CD8-positive, alpha-beta memory T cell (primary cell): Measurements from ENCODE around the gene TBX2. TPM values are rescaled to one million over a fixed set of nuclear protein-coding genes. Genes with fewer than 3 reads are reported as not detected.
"Not testable (repeated sequence)": the region's sequence is repeated elsewhere in the genome, so short reads cannot be mapped to it uniquely, and the experiment has no call there.

Experiments
- CTCF ChIA-PET: fragments of 350-600 bp; sonication (Branson Sonifier 250); formaldehyde crosslinking; loops from one replicate; lab custom pipeline; 2021; ENCODE audit warnings: antibody characterized with exemption; lab: Charles Lee
- POLR2A ChIA-PET: fragments of 350-600 bp; sonication (Branson Sonifier 250); formaldehyde crosslinking; loops from one replicate; lab custom pipeline; 2021; ENCODE audit warnings: antibody characterized with exemption; lab: Charles Lee
- DNase-seq, 5 donors: peaks; one replicate each; pipeline versions ENCODE4 v3.0.0 to v3.0.0-alpha.2; 2020 to 2022; ENCODE audit warnings: mixed read lengths in 1 of 5
- H3K27ac ChIP-seq: one replicate; pipeline ENCODE4 v1.7.0; 2013; ENCODE audit warnings: low read depth, mild to moderate bottlenecking, low read length, moderate library complexity
- H3K27me3 ChIP-seq: 2 replicates; pipeline ENCODE4 v1.7.0; 2013; ENCODE audit warnings: low read length, mild to moderate bottlenecking; ENCODE audit not compliant: insufficient read depth, poor library complexity, severe bottlenecking
- H3K36me3 ChIP-seq: 2 replicates; pipeline ENCODE4 v1.7.0; 2013; ENCODE audit warnings: mild to moderate bottlenecking, low read length, moderate library complexity; ENCODE audit not compliant: insufficient read depth
- H3K4me1 ChIP-seq: 2 replicates; pipeline ENCODE4 v1.7.0; 2013; ENCODE audit warnings: mild to moderate bottlenecking, low read length, moderate library complexity; ENCODE audit not compliant: insufficient read depth
- H3K4me3 ChIP-seq: 2 replicates; pipeline ENCODE4 v1.7.0; 2013; ENCODE audit warnings: mild to moderate bottlenecking, low read length
- H3K9me3 ChIP-seq: 2 replicates; pipeline ENCODE4 v1.7.0; 2013; ENCODE audit warnings: mild to moderate bottlenecking, low read length
- H3K27ac Mint-ChIP-seq, 8 donors: one replicate each; pipeline ENCODE4 v1.8.0; 2020 to 2021; ENCODE audit warnings: mixed read lengths in 8 of 8, mild to moderate bottlenecking in 6 of 8, inconsistent platforms in 3 of 8, moderate library complexity in 3 of 8
- H3K27me3 Mint-ChIP-seq, 2 donors: one replicate each; pipeline ENCODE4 v1.8.0; 2020 to 2021; ENCODE audit warnings: mixed read lengths in 2 of 2, mild to moderate bottlenecking in 1 of 2, moderate library complexity in 1 of 2
- H3K36me3 Mint-ChIP-seq, 3 donors: one replicate each; pipeline ENCODE4 v1.8.0; 2020 to 2021; ENCODE audit warnings: mixed read lengths in 3 of 3, inconsistent platforms in 1 of 3, mild to moderate bottlenecking in 1 of 3
- H3K4me1 Mint-ChIP-seq, 3 donors: one replicate each; pipeline ENCODE4 v1.8.0; 2020 to 2021; ENCODE audit warnings: mixed read lengths in 3 of 3, inconsistent platforms in 1 of 3, mild to moderate bottlenecking in 1 of 3
- H3K4me3 Mint-ChIP-seq, 7 donors: one replicate each; pipeline ENCODE4 v1.8.0; 2020 to 2021; ENCODE audit warnings: mixed read lengths in 7 of 7, mild to moderate bottlenecking in 6 of 7, moderate library complexity in 4 of 7, inconsistent platforms in 2 of 7
- H3K9me3 Mint-ChIP-seq, 5 donors: one replicate each; pipeline ENCODE4 v1.8.0; 2020 to 2022; ENCODE audit warnings: mixed read lengths in 5 of 5, mild to moderate bottlenecking in 3 of 5, moderate library complexity in 2 of 5, inconsistent platforms in 1 of 5
- polyA plus RNA-seq: library from polyadenylated mRNA; unstranded; fragments of 300-500 nt; fragmentation: Illumina TruSeq; gene quantifications from one replicate; pipeline ENCODE4 v1.2.3, GENCODE V29; 2021
- total RNA-seq, 2 experiments: library from RNA; stranded (reverse); gene quantifications; one replicate each; pipeline ENCODE4 v1.2.3, GENCODE V29; 2021

TBX2 gene
- total and polyA plus RNA-seq, 3 experiments from 2014 or later: 0.11 to 0.13 TPM; not detected in 1

DNA sequence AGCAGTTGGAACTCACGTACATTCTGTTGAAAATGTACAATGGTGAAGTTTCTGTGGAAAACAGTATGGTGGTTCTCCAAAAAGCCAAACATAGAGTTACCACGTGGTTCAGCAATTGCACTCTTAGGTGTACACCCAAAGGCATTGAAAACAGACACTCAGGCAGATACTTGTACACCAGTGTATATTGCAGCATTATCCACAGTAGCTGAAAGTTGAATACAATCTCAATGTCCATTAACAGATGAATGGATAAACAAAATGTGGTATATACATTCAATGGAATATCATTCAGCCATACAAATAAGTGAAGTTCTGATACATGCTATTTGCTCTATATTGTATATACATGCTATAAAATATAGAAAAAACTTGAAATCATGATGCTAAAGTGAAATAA lies 23.2 kb downstream of the TBX2 start:
- H3K36me3 Mint-ChIP-seq: no peaks in the 10 kb centered on the region
- H3K27me3 Mint-ChIP-seq: peaks cover 30 to 74% of the 10 kb centered on the region in 2 donors
- DNase-seq: no peak
- H3K9me3 ChIP-seq: no peaks in the 10 kb centered on the region
- H3K27me3 ChIP-seq: no peaks in the 10 kb centered on the region
- H3K4me1 Mint-ChIP-seq: no peaks in the 10 kb centered on the region
- H3K27ac Mint-ChIP-seq: no peak overlapping the region
- no peak overlapping the region for H3K4me3 ChIP-seq
- H3K4me3 Mint-ChIP-seq: no peak overlapping the region
- ChIA-PET POLR2A (no interaction called here), CTCF (no interaction called here)
- H3K9me3 Mint-ChIP-seq: peaks cover 0 to 1% (median 0%) of the 10 kb centered on the region in 5 donors
- no peaks in the 10 kb centered on the region for H3K36me3 ChIP-seq
- no peaks in the 10 kb centered on the region for H3K4me1 ChIP-seq
- H3K27ac ChIP-seq: no peak overlapping the region

DNA sequence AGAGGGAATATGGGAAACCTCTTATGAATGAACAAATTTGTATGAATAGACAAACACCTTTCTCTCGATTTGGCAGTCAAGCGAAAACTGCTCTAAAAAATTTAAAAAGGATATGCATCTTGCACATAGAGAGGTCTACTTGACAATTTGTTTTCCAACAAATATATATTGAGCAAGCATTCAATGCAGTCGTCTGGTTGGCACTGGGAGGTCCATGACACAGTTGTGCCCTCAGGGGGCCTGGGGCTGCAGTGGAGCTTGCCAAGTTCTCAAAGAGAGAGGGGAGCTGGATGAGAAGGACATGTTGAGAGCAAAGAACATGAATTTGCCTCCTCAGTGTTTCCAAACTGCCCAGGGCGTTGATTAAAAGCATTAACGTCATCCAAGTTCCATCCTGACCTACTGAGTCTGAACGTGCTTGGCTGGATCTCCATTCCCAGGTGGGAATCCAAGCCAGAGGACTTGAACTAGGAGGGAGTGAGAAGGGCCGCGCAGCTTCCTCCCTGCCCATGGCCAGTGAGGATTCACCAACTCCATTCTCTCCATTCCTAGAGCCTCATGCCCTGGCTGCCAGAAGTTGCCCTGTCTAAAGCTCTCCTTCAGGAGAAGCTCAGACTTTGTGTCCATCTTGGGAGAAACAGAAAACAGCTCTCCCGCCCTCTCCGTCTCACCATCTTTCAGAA lies 24.5 kb downstream of the TBX2 start:
- H3K36me3 ChIP-seq: no peaks in the 10 kb centered on the region
- POLR2A ChIA-PET: no interaction called here
- no peak for DNase-seq
- Mint-ChIP-seq H3K27ac (no peak overlapping the region), H3K27me3 (peaks cover 27 to 71% of the 10 kb centered on the region in 2 donors), H3K4me3 (no peak overlapping the region), H3K9me3 (no peaks in the 10 kb centered on the region), H3K36me3 (no peaks in the 10 kb centered on the region), H3K4me1 (no peaks in the 10 kb centered on the region)
- CTCF ChIA-PET: interaction anchor here (0.7 kb wide), 1 partner anchor 12 kb away, joined by 3 read pairs; no protein-coding TSS in a partner anchor
- no peaks in the 10 kb centered on the region for H3K27me3 ChIP-seq
- H3K9me3 ChIP-seq: no peaks in the 10 kb centered on the region
- no peaks in the 10 kb centered on the region for H3K4me1 ChIP-seq
- H3K4me3 ChIP-seq: no peak overlapping the region
- H3K27ac ChIP-seq: no peak overlapping the region

DNA sequence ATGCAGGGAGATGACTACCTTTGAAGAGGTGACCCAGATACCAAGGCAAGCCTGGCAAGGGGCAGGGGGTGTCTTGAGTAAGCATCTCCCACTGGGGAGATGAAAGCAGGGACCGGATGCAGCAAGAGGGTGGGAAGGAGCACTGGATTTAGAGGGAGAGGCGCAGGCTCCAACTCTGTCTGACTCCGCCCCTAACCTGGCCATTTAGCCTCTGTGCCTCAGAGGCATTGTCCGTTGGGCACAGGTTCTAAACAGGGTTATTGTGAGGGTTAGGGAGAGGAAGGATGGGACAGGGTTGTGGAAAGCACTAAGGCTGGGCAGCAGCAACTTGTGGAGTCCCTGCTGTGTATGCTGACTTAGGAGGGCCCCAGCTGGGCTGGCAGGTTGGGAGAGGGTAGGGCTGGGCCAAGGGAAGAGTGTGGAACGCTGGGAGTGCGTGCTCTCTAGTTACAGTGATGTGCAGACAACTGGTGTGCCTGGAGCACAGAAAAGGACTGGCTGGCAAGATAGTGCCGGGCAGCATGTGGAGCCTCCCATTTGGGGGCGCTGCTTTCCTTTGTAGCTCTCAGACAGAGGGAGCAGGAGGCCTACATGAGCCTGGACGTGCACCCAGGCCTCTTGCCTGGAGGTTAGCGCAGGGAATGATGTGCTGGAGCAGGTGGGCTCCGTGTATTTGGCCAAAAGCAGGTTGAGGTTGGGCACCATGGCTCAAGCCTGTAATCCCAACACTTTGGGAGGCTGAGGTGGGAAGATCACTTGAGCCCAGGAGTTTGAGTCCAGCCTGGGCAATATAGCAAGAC lies 26.2 kb downstream of the TBX2 start:
- H3K4me1 ChIP-seq: no peaks in the 10 kb centered on the region
- H3K27me3 Mint-ChIP-seq: peaks cover 25 to 54% of the 10 kb centered on the region in 2 donors
- POLR2A ChIA-PET: no interaction called here
- H3K4me3 Mint-ChIP-seq: no peak overlapping the region
- no peaks in the 10 kb centered on the region for H3K36me3 ChIP-seq
- DNase-seq: no peak
- no peak overlapping the region for H3K27ac ChIP-seq
- H3K27ac Mint-ChIP-seq: no peak overlapping the region
- no peaks in the 10 kb centered on the region for H3K27me3 ChIP-seq
- no peak overlapping the region for H3K4me3 ChIP-seq
- no peaks in the 10 kb centered on the region for H3K36me3 Mint-ChIP-seq
- no peaks in the 10 kb centered on the region for H3K9me3 ChIP-seq
- no peaks in the 10 kb centered on the region for H3K9me3 Mint-ChIP-seq
- CTCF ChIA-PET: interaction anchor here (0.9 kb wide), 1 partner anchor 9 kb away, joined by 3 read pairs; no protein-coding TSS in a partner anchor
- no peaks in the 10 kb centered on the region for H3K4me1 Mint-ChIP-seq

DNA sequence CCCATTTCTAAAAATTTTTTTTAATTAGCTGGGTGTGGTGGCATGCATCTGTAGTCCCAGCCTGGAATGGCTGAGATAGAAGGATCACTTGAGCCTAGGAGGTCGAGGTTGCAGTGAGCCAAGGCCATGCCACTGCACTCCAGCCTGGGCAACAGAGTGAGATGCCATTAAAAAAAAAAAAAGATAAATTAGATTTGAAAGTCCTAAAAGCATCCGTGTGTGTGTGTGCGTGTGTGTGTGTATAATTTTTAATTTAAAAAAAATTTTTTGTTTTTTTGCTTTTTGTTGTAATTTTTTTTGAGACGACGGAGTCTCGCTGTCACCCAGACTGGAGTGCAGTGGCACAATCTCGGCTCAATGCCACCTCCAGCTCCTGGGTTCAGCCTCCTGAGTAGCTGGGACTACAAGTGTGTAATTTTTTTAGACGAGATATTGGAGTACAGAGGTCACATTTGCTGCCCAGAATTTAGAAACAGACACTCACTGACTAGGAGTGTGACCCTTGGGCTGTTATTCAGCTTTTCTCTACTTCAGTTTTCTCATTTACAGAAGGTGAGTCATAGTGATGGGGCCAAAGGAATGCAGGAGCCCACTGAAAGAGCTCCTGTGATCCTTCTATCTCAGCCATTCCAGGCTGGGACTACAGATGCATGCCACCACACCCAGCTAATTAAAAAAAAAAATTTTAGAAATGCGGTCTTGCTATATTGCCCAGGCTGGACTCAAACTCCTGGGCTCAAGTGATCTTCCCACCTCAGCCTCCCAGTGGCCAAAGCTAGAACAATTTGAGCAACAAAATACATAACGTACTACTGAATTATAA lies 27.1 kb downstream of the TBX2 start:
- no peaks in the 10 kb centered on the region for H3K4me1 Mint-ChIP-seq
- Histone ChIP-seq H3K9me3 (no peaks in the 10 kb centered on the region), H3K36me3 (no peaks in the 10 kb centered on the region), H3K27ac (no peak overlapping the region), H3K27me3 (no peaks in the 10 kb centered on the region), H3K4me3 (no peak overlapping the region), H3K4me1 (no peaks in the 10 kb centered on the region)
- H3K4me3 Mint-ChIP-seq: no peak overlapping the region
- no peaks in the 10 kb centered on the region for H3K36me3 Mint-ChIP-seq
- peaks cover 25 to 52% of the 10 kb centered on the region in 2 donors for H3K27me3 Mint-ChIP-seq
- H3K27ac Mint-ChIP-seq: no peak overlapping the region
- H3K9me3 Mint-ChIP-seq: no peaks in the 10 kb centered on the region
- ChIA-PET POLR2A (no interaction called here), CTCF (no interaction called here)
- no peak for DNase-seq

DNA sequence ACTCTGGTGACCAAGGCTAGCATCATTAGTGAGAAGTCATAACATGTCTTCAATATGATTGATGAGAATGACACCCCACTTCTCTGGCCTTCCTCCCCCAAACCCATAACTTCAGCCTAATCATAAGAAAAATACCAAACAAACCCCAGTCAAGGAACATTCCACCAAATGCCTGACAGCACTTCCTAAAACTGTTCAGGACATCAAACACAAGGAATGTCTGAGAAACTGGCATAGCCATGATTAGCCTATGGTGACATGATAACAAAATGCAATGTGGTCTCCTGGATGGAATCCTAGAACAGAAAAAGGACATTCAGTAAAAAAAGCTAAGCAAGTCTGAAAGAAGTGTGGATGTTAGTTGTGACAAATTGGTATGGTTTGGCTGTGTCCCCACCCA lies 27.9 kb downstream of the TBX2 start:
- H3K4me3 Mint-ChIP-seq: no peak overlapping the region
- POLR2A ChIA-PET: no interaction called here
- CTCF ChIA-PET: interaction anchor here (0.5 to 1.0 kb wide), 2 partner anchors 15 to 141 kb away, joined by 3 to 4 read pairs; no protein-coding TSS in a partner anchor

DNA sequence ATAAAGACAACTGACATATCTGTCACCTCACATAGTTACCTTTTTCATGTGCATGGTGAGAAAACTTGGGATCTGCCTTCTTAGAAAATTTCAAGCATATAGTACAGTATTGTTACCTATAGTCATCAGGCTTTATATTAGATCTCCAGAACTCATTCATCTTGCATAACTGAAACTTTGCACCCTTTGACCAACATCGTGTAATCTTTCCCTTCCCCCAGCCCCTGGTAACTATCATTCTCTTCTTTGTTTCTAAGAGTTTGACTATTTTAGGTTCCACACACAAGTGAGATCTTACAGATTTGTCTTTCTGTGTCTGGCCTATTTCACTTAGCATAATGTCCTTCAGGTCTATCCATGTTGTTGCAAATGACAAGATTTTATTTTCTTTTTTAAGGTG lies 29.6 kb downstream of the TBX2 start:
- H3K36me3 Mint-ChIP-seq: no peaks in the 10 kb centered on the region
- no peak overlapping the region for H3K4me3 Mint-ChIP-seq
- H3K27ac Mint-ChIP-seq: no peak overlapping the region
- Histone ChIP-seq H3K27me3 (no peaks in the 10 kb centered on the region), H3K27ac (no peak overlapping the region), H3K4me1 (no peaks in the 10 kb centered on the region), H3K36me3 (no peaks in the 10 kb centered on the region), H3K4me3 (no peak overlapping the region), H3K9me3 (no peaks in the 10 kb centered on the region)
- H3K27me3 Mint-ChIP-seq: peaks cover 13 to 44% of the 10 kb centered on the region in 2 donors
- ChIA-PET CTCF (no interaction called here), POLR2A (no interaction called here)
- no peaks in the 10 kb centered on the region for H3K4me1 Mint-ChIP-seq
- DNase-seq: no peak
- H3K9me3 Mint-ChIP-seq: peaks cover 0 to under 1% (median 0%) of the 10 kb centered on the region in 5 donors

More for the DNA sequence above, 27.9 kb downstream of the TBX2 start:
- Histone ChIP-seq H3K4me1 (no peaks in the 10 kb centered on the region), H3K36me3 (no peaks in the 10 kb centered on the region), H3K27ac (no peak overlapping the region), H3K27me3 (no peaks in the 10 kb centered on the region), H3K9me3 (no peaks in the 10 kb centered on the region), H3K4me3 (no peak overlapping the region)
- no peak for DNase-seq
- H3K4me1 Mint-ChIP-seq: no peaks in the 10 kb centered on the region
- H3K36me3 Mint-ChIP-seq: no peaks in the 10 kb centered on the region
- H3K27me3 Mint-ChIP-seq: peaks cover 17 to 48% of the 10 kb centered on the region in 2 donors
- no peaks in the 10 kb centered on the region for H3K9me3 Mint-ChIP-seq
- H3K27ac Mint-ChIP-seq: no peak overlapping the region

DNA sequence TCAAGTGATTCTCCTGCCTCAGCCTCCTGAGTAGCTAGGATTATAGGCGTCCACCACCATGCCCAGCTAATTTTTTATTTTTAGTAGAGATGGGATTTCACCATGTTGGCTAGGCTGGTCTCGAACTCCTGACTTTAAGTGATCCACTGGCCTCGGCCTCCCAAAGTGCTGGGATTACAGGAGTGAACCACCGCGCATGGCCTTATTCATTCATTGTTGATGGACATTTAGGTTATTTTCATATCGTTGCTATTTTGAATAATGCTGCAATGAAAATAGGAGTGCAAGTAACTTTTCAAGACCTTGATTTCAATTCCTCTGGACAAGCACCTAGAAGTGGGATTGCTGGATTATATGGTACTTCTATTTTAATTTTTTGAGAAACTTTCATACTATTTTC lies 30.2 kb downstream of the TBX2 start:
- H3K36me3 ChIP-seq, H3K36me3 Mint-ChIP-seq, H3K27ac ChIP-seq, H3K4me3 Mint-ChIP-seq, POLR2A ChIA-PET, H3K9me3 ChIP-seq, CTCF ChIA-PET, DNase-seq, H3K4me1 ChIP-seq, H3K4me3 ChIP-seq, H3K4me1 Mint-ChIP-seq, H3K27ac Mint-ChIP-seq, H3K9me3 Mint-ChIP-seq, H3K27me3 ChIP-seq: not testable (repeated sequence)
- H3K27me3 Mint-ChIP-seq: peaks cover 15 to 44% of the 10 kb centered on the region in 2 donors
